Spleen (tissue), 11 donors: ENCODE data around the gene SLC12A5. TPM values are rescaled to one million over a fixed set of nuclear protein-coding genes. Genes with fewer than 3 reads are reported as not detected.
"Not testable (repeated sequence)": the region's sequence is repeated elsewhere in the genome, so short reads cannot be mapped to it uniquely, and the experiment has no call there.

ENCODE experiments used
- DNase-seq: peaks from one replicate; pipeline ENCODE4 v3.0.0-alpha.2; 2020
- H3K27ac ChIP-seq, 8 donors: fragments of 200-600 bp; sonication (generic) in 7 of 8; 1 replicate in 4 of 8; 2 replicates in 4 of 8; pipeline versions ENCODE4 v1.5.0 to v1.8.0; 2016 to 2021; ENCODE audit warnings: inconsistent platforms in 4 of 8, mild to moderate bottlenecking in 4 of 8, moderate library complexity in 1 of 8
- H3K27me3 ChIP-seq, 7 donors: fragments of 200-600 bp; sonication (generic) in 6 of 7; replicated peaks in 1 of 7; 1 replicate in 4 of 7; 2 replicates in 3 of 7; pipeline versions ENCODE4 v1.5.0 to v1.8.0; 2016 to 2021; ENCODE audit warnings: inconsistent platforms in 3 of 7, mild to moderate bottlenecking in 1 of 7
- H3K36me3 ChIP-seq, 6 donors: fragments of 200-600 bp; sonication (generic) in 5 of 6; 1 replicate in 4 of 6; 2 replicates in 2 of 6; pipeline versions ENCODE4 v1.5.0 to v1.8.0; 2016 to 2021; ENCODE audit warnings: inconsistent platforms in 2 of 6
- H3K4me1 ChIP-seq, 6 donors: fragments of 200-600 bp; sonication (generic) in 5 of 6; 1 replicate in 3 of 6; 2 replicates in 3 of 6; pipeline versions ENCODE4 v1.5.0 to v1.8.0; 2016 to 2021; ENCODE audit warnings: inconsistent platforms in 3 of 6
- H3K4me3 ChIP-seq, 8 donors: fragments of 200-600 bp; sonication (generic) in 7 of 8; 1 replicate in 4 of 8; 2 replicates in 4 of 8; pipeline versions ENCODE4 v1.5.0 to v1.8.0; 2016 to 2021; ENCODE audit warnings: inconsistent platforms in 4 of 8, mild to moderate bottlenecking in 4 of 8, moderate library complexity in 2 of 8
- H3K9me3 ChIP-seq, 8 donors: fragments of 200-600 bp; sonication (generic) in 7 of 8; 1 replicate in 4 of 8; 2 replicates in 4 of 8; pipeline versions ENCODE4 v1.5.0 to v1.8.0; 2016 to 2021; ENCODE audit warnings: inconsistent platforms in 4 of 8
- POLR2A ChIP-seq, 3 donors: fragments of 450-650 bp; IDR thresholded peaks; one replicate each; pipeline ENCODE4 v1.5.1; 2017; ENCODE audit warnings: antibody characterized with exemption in 3 of 3, mild to moderate bottlenecking in 1 of 3
- POLR2AphosphoS5 ChIP-seq, 3 donors: sonication (generic); formaldehyde crosslinking; IDR thresholded peaks; one replicate each; pipeline ENCODE4 v1.5.1; 2017; ENCODE audit warnings: antibody characterized with exemption in 3 of 3
- WGBS, 5 donors: extraction: QIAGEN DNeasy Blood & Tissue Kit in 3 of 5; methylation state at CpG; one replicate each; pipeline versions ENCODE4 v1.1.5 to v1.1.7; 2013 to 2018; 5-methylcytosine and 5-hydroxymethylcytosine counted together
- intact Hi-C: fragments of 100-400 bp; cut with DNase I; formaldehyde crosslinking; loops from one replicate; pipeline ENCODE4 v1.15.0; 2023; ENCODE audit warnings: low total_unique reads
- polyA plus RNA-seq, 3 donors: library from polyadenylated mRNA; stranded (reverse); fragments of 200-250 nt; gene quantifications; one replicate each; pipeline ENCODE4 v1.2.1, GENCODE V29; 2013
- total RNA-seq, 7 donors: library from RNA; depleted of rRNA in 3 of 7; stranded (reverse); fragments of >200 nt in 3 of 7; fragmentation: NEBNext Ultra II Directional in 4 of 7; extraction: Animal tissue kit (Norgen Biotek cat#: 25700) in 4 of 7; gene quantifications; one replicate each; pipeline versions ENCODE4 v1.1.0 to v1.2.1, GENCODE V29; 2016 to 2021
- TF ChIP-seq, protein P1 (sequence below), 11 experiments: fragments of 200-600 bp in 7 of 11; fragments of 450-650 bp in 4 of 11; sonication (generic) in 4 of 11; IDR thresholded peaks in 8 of 11; conservative IDR thresholded peaks in 3 of 11; 1 replicate in 7 of 11; 2 replicates in 4 of 11; pipeline versions ENCODE4 v1.4.0 to v1.8.0; 2016 to 2021; ENCODE audit warnings: antibody characterized with exemption in 11 of 11, inconsistent platforms in 4 of 11, mild to moderate bottlenecking in 1 of 11
- donor health status: healthy with polysubstance abuse.
- donor health status: DM: no; HTN: no; CAD: no; lungs with moderate emphysema.
- donor health status: DM: no; HTN: no; CAD: no.
- donor health status: Bipolar disorder and iron deficiency.
- donor health status: healthy.
- donor health status: DM: no; HTN: no; CAD: no.
- donor health status: DM: yes; HTN: yes; CAD: no.

The SLC12A5 gene
- total and polyA plus RNA-seq, 10 donors: 0.20 to 8.7 (median 2.7) TPM

DNA sequence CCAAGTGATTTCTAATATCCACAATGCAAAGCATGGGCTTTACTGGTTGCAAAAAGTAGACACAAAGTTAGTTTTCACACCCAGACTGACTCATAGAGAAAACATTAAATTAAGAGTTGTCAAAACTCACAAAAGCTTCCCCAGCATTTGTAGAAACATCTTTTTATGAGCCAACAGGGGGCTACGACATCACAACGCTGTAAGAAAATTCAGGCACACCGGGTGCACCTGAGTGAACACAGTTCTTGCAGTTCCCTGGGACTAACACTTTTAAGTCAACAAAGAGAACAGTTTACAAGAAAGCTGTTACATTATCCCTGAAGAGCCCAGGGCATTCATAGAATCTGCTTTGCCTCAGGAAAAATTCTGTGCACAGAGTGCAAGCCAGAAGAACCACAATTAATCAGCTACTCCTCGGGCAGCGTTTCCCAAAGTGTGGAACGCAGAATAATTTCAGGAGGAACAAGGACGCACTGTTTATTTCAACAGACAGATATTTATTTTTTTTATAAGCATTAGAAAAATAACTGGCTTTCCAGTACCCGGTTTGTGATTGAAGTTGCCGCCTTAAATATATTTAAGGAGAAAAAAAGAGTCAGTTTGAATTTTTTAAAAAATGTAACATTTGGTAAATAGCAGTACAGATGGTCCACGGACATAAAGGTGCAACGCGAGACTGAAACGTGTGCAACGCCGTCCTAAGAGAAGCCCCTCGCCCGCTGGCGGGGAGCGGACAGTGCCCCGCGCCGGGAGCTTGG is 59.6 kb downstream of the SLC12A5 start:
- DNase-seq: no peak
- WGBS, 5 donors: 4 to 9% (median 6%) methylated on average over 22 of the region's 22 CpGs
- no peak for TF ChIP-seq POLR2A (IDR thresholded peaks at IDR 0.05)
- TF ChIP-seq, protein P1, sequence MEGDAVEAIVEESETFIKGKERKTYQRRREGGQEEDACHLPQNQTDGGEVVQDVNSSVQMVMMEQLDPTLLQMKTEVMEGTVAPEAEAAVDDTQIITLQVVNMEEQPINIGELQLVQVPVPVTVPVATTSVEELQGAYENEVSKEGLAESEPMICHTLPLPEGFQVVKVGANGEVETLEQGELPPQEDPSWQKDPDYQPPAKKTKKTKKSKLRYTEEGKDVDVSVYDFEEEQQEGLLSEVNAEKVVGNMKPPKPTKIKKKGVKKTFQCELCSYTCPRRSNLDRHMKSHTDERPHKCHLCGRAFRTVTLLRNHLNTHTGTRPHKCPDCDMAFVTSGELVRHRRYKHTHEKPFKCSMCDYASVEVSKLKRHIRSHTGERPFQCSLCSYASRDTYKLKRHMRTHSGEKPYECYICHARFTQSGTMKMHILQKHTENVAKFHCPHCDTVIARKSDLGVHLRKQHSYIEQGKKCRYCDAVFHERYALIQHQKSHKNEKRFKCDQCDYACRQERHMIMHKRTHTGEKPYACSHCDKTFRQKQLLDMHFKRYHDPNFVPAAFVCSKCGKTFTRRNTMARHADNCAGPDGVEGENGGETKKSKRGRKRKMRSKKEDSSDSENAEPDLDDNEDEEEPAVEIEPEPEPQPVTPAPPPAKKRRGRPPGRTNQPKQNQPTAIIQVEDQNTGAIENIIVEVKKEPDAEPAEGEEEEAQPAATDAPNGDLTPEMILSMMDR (IDR thresholded peaks at IDR 0.05 in 8 of 11, conservative IDR thresholded peaks at IDR 0.05 in 3 of 11): no peak
- no peak for TF ChIP-seq POLR2AphosphoS5 (IDR thresholded peaks at IDR 0.05)
- intact Hi-C loops: loop anchor here (10.0 kb wide), 1 partner anchor 64 kb away; the partner anchor contains the start of gene SLC12A5
- H3K9me3 ChIP-seq: no peaks in the 10 kb centered on the region
- H3K27me3 ChIP-seq: no peaks in the 10 kb centered on the region
- peak overlapping the region; percentile 96 to 99 (median 99) for H3K27ac ChIP-seq
- H3K36me3 ChIP-seq: peaks cover 0 to 5% (median 0%) of the 10 kb centered on the region in 6 donors
- peak overlapping the region; percentile 66 to 94 (median 74) for H3K4me3 ChIP-seq
- peaks cover 43 to 65% (median 62%) of the 10 kb centered on the region in 6 donors for H3K4me1 ChIP-seq

DNA sequence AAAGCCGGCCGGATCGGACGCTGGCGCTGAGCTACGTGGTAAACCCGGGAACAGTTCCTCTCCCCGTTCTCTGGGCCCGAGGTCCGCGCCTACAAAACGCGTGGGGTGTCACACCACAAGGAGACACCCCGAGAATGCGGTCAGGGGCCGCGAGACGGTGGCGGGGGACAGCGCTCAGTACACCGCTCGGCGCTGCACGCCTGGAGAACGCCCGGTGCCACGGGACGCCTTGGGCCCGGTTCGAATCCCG is 60.1 kb downstream of the SLC12A5 start:
- WGBS, 5 donors: 0 to 1% (median 0%) methylated on average over 4 to 31 of the region's 31 CpGs
- H3K9me3 ChIP-seq: no peaks in the 10 kb centered on the region
- TF ChIP-seq, protein P1 (IDR thresholded peaks at IDR 0.05 in 8 of 11, conservative IDR thresholded peaks at IDR 0.05 in 3 of 11): no peak
- no peak for TF ChIP-seq POLR2A (IDR thresholded peaks at IDR 0.05)
- peak overlapping the region; percentile 66 to 94 (median 74) for H3K4me3 ChIP-seq
- intact Hi-C loops: loop anchor here (10.0 kb wide), 1 partner anchor 64 kb away; the partner anchor contains the start of gene SLC12A5
- no peaks in the 10 kb centered on the region for H3K27me3 ChIP-seq
- peaks cover 0 to 5% (median 0%) of the 10 kb centered on the region in 6 donors for H3K36me3 ChIP-seq
- DNase-seq: peak; percentile 93
- peak overlapping the region; percentile 96 to 99 (median 99) for H3K27ac ChIP-seq
- H3K4me1 ChIP-seq: peaks cover 41 to 60% (median 57%) of the 10 kb centered on the region in 6 donors

DNA sequence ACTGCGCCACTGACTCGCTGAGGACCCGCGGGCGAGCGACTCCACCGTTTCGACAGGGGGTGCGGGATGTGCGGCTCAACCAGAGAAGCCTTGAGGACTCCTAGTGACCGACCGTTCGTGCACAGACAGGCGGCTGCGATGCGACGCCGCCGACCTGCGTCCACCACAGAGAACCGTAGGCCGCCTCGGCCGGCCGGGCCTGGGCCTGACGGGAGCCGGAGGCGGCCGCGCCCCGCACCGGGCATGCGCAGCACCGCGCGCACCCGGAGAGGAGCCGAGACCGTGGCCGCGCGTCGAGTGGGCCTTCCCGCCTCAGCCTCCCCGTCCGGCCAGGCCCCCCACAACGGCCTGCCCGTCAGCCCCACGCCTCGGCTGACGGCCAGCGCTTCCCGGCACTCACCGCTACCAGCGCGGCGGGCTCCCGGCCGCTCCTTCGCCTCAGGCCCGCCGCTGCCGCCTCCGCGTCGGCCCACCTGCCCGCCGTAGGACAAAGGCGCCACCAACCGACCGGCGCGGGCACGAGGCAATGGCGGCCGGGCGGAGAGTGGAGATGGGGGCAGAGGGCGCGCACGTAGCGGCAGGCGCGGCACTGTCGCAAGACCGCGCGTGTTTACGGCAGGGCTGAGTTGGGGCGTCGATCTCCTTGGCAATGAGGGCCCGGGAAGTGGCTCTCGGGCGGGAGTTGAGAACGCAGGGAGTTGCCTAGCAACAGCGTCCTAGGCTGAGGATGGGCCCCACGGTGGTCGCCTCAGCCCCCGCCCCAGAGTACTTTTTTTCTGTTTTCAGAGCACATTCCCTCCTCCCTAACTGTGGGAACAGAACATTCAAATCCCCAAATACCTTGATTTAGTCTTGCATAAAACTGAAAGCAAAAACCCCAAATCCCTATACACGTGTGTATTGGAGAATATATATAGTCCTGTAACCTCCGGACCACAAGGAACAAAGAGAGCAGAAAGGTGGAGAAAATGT is 60.7 kb downstream of the SLC12A5 start, which contains the start of gene NCOA5:
TSS of gene NCOA5 (minus strand) at position 546 of the 972 bp plus-strand sequence. CDS start 10,538 bp downstream, outside the sequence.
- Histone ChIP-seq H3K36me3 (peaks cover 0 to 5% (median 0%) of the 10 kb centered on the region in 6 donors), H3K27ac (peak within 1 kb of the TSS; percentile 96 to 99 (median 99)), H3K27me3 (no peaks in the 10 kb centered on the region), H3K4me1 (peaks cover 38 to 54% (median 51%) of the 10 kb centered on the region in 6 donors), H3K4me3 (peak within 1 kb of the TSS; percentile 66 to 94 (median 74)), H3K9me3 (no peaks in the 10 kb centered on the region)
- intact Hi-C loops: loop anchor here (10.0 kb wide), 1 partner anchor 65 kb away; the partner anchor contains the start of gene SLC12A5
- DNase-seq: peak; percentile 98
- 0% methylated on average over 20 to 100 of the region's 100 CpGs for WGBS, 5 donors
- TF ChIP-seq POLR2A (IDR thresholded peaks at IDR 0.05) (peak; percentile 68 to 74 (median 72)), POLR2AphosphoS5 (IDR thresholded peaks at IDR 0.05) (peak; percentile 98 to 99 (median 98))
- TF ChIP-seq, protein P1 (IDR thresholded peaks at IDR 0.05 in 8 of 11, conservative IDR thresholded peaks at IDR 0.05 in 3 of 11): peak in 6 of 11 experiments; percentile 15 to 45 (median 41)

DNA sequence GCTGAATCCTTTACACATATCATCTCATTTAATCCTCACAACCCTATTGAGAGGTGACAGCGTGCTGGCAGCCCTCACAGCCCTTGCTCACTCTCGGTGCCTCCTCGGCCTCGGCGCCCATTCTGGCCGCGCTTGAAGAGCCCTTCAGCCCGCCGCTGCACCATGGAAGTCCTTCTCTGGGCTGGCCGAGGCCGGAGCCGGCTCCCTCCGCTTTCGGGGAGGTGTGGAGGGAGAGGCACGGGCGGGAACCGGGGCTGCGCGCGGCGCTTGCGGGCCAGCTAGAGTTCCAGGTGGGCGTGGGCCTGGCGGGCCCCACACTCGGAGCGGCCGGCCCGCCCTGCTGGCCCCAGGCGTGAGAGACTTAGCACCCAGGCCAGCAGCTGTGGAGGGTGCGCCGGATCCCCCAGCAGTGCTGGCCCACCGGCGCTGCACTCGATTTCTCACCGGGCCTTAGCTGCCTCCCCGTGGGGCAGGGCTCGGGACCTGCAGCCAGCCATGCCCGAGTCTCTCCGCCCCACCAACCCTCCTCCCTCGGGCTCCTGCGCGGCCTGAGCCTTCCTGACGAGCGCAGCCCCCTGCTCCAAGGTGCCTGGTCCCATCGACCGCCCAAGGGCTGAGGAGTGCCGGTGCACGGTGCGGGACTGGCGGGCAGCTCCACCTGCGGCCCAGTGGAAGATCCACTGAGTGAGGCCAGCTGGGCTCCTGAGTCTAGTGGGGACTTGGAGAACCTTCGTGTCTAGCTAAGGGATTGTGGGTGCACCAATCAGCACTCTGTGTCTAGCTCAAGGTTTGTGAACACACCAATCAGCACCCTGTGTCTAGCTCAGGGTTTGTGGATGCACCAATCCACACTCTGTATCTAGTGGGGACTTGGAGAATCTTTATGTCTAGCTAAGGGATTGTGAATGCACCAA is 62.9 kb downstream of the SLC12A5 start:
- intact Hi-C loops, H3K27me3 ChIP-seq, H3K4me3 ChIP-seq, H3K9me3 ChIP-seq, H3K36me3 ChIP-seq, H3K27ac ChIP-seq: not testable (repeated sequence)
- peaks cover 18 to 32% (median 29%) of the 10 kb centered on the region in 6 donors for H3K4me1 ChIP-seq
- WGBS, 5 donors: 94 to 96% (median 94%) methylated on average over 11 to 52 of the region's 52 CpGs
- DNase-seq: peak; percentile 81
